NB4 (cell line): Measurements from ENCODE around the gene SPP2.

ENCODE experiments used
- MYC ChIP-seq: IDR thresholded peaks from 2 replicates; pipeline ENCODE4 v1.6.1; 2011; ENCODE audit warnings: low read depth, low read length
- POLR2A ChIP-seq: IDR thresholded peaks from 2 replicates; pipeline ENCODE4 v1.6.1; 2011; ENCODE audit warnings: mild to moderate bottlenecking; ENCODE audit not compliant: insufficient read length; ENCODE audit errors: extremely low read depth
- TF ChIP-seq, protein P1 (sequence below): IDR thresholded peaks from one replicate; pipeline ENCODE4 v1.5.1; 2012; ENCODE audit warnings: low read depth, low read length
- TF ChIP-seq, protein P2 (sequence below): IDR thresholded peaks from 2 replicates; pipeline ENCODE4 v1.6.1; 2011; ENCODE audit warnings: low read depth, low read length

DNA sequence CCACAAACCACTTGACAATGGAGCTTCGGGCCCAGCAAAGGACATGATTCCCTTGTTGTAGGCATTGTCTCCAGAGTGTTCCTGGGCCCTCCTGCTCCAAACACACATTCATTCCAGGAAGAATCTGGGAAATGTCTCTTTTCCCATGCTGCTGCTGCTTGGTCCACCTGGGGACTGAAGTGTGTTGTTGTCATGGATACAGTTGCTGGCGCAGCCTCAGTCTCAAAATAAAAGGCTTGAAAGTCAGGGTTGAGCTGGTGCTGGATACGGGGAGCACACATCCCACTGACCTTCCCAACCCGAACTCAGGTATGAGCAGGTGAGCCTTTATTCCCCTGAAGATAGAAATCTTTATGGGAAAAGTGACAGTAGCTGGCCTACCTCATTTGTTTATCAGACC is 30.6 kb upstream of the SPP2 start:
- TF ChIP-seq, protein P1, sequence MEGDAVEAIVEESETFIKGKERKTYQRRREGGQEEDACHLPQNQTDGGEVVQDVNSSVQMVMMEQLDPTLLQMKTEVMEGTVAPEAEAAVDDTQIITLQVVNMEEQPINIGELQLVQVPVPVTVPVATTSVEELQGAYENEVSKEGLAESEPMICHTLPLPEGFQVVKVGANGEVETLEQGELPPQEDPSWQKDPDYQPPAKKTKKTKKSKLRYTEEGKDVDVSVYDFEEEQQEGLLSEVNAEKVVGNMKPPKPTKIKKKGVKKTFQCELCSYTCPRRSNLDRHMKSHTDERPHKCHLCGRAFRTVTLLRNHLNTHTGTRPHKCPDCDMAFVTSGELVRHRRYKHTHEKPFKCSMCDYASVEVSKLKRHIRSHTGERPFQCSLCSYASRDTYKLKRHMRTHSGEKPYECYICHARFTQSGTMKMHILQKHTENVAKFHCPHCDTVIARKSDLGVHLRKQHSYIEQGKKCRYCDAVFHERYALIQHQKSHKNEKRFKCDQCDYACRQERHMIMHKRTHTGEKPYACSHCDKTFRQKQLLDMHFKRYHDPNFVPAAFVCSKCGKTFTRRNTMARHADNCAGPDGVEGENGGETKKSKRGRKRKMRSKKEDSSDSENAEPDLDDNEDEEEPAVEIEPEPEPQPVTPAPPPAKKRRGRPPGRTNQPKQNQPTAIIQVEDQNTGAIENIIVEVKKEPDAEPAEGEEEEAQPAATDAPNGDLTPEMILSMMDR = no peak
- no peak for TF ChIP-seq POLR2A
- TF ChIP-seq, protein P2, sequence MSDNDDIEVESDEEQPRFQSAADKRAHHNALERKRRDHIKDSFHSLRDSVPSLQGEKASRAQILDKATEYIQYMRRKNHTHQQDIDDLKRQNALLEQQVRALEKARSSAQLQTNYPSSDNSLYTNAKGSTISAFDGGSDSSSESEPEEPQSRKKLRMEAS = no peak
- no peak for TF ChIP-seq MYC
